ENCODE measurements around the gene TMEM223. TPM values are rescaled to one million over a fixed set of nuclear protein-coding genes. Genes with fewer than 3 reads are reported as not detected.

Gene TMEM223
- total RNA-seq, 1 experiment from 2014 or later = 20.1 TPM

- Histone ChIP-seq H3K27ac (ENCODE audit: low read length) (no peak overlapping the region), H3K36me3 (ENCODE audit: control insufficient read depth, insufficient read depth, low read length) (peaks cover 24% of the 10 kb centered on the region), H3K27me3 (ENCODE audit: control insufficient read depth, insufficient read depth, low read length) (no peaks in the 10 kb centered on the region), H3K4me3 (ENCODE audit: low read depth in 2 of 2, low read length in 2 of 2) (no peak overlapping the region), H3K9me3 (ENCODE audit: control insufficient read depth, insufficient read depth, low read depth, low read length) (no peaks in the 10 kb centered on the region), H3K4me1 (ENCODE audit: control insufficient read depth, insufficient read depth, low read length) (peaks cover 6% of the 10 kb centered on the region)
- no TSS peak for BruUV-seq (replicated peaks)
- ChIA-PET POLR2A (interaction anchor here (0.5 to 0.6 kb wide), 2 partner anchors 11 to 347 kb away, joined by 4 read pairs; no protein-coding TSS in a partner anchor), CTCF (no interaction called here)
- ATAC-seq (no peak), DNase-seq (ENCODE audit: low read depth, low spot score) (no peak)
- intact Hi-C loops (cut with micrococcal nuclease; ENCODE audit: unreplicated experiment) (no loop called here), in situ Hi-C loops (cut with HindIII; ENCODE audit: low pct_unique_long_range_greater_than_20kb, low sequenced_read_pairs) (no loop called here)
- TF ChIP-seq TCF7L2 (IDR thresholded peaks at IDR 0.05; ENCODE audit: low read depth, low read length) (no peak), REST (IDR thresholded peaks at IDR 0.05; ENCODE audit: insufficient read depth in 1 of 2, low read depth in 2 of 2, low read length in 1 of 2) (no peak), SIN3A (IDR thresholded peaks at IDR 0.05; ENCODE audit: borderline replicate concordance, insufficient read depth, low read depth, low read length) (no peak), POLR2AphosphoS5 (IDR thresholded peaks at IDR 0.05; ENCODE audit: low read depth, low read length) (no peak)
- TF ChIP-seq, protein P1, sequence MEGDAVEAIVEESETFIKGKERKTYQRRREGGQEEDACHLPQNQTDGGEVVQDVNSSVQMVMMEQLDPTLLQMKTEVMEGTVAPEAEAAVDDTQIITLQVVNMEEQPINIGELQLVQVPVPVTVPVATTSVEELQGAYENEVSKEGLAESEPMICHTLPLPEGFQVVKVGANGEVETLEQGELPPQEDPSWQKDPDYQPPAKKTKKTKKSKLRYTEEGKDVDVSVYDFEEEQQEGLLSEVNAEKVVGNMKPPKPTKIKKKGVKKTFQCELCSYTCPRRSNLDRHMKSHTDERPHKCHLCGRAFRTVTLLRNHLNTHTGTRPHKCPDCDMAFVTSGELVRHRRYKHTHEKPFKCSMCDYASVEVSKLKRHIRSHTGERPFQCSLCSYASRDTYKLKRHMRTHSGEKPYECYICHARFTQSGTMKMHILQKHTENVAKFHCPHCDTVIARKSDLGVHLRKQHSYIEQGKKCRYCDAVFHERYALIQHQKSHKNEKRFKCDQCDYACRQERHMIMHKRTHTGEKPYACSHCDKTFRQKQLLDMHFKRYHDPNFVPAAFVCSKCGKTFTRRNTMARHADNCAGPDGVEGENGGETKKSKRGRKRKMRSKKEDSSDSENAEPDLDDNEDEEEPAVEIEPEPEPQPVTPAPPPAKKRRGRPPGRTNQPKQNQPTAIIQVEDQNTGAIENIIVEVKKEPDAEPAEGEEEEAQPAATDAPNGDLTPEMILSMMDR (IDR thresholded peaks at IDR 0.05) = no peak
These were observed 9.3 kb upstream of the TMEM223 start for GRCh38 chr11:62801071-62801470.

GRCh38 chr11:62799486-62799885 lies 7.7 kb upstream of the TMEM223 start:
- intact Hi-C loops (cut with micrococcal nuclease; ENCODE audit: unreplicated experiment) = no loop called here
- ATAC-seq = no peak
- no peak for DNase-seq (ENCODE audit: low read depth, low spot score)
- ChIA-PET POLR2A (no interaction called here), CTCF (interaction anchor here (0.6 kb wide), 1 partner anchor 460 kb away, joined by 3 read pairs; no protein-coding TSS in a partner anchor)
- peaks cover 5% of the 10 kb centered on the region for H3K4me1 ChIP-seq (ENCODE audit: control insufficient read depth, insufficient read depth, low read length)
- no peaks in the 10 kb centered on the region for H3K27me3 ChIP-seq (ENCODE audit: control insufficient read depth, insufficient read depth, low read length)
- no peak for TF ChIP-seq TCF7L2 (IDR thresholded peaks at IDR 0.05; ENCODE audit: low read depth, low read length)
- TF ChIP-seq, protein P1 (IDR thresholded peaks at IDR 0.05) = no peak
- no peak for TF ChIP-seq SIN3A (IDR thresholded peaks at IDR 0.05; ENCODE audit: borderline replicate concordance, insufficient read depth, low read depth, low read length)
- no peak for TF ChIP-seq POLR2AphosphoS5 (IDR thresholded peaks at IDR 0.05; ENCODE audit: low read depth, low read length)
- no peak for TF ChIP-seq REST (IDR thresholded peaks at IDR 0.05; ENCODE audit: insufficient read depth in 1 of 2, low read depth in 2 of 2, low read length in 1 of 2)
- no TSS peak for BruUV-seq (replicated peaks)
- no peaks in the 10 kb centered on the region for H3K9me3 ChIP-seq (ENCODE audit: control insufficient read depth, insufficient read depth, low read depth, low read length)
- H3K4me3 ChIP-seq (ENCODE audit: low read depth in 2 of 2, low read length in 2 of 2) = no peak overlapping the region
- peaks cover 24% of the 10 kb centered on the region for H3K36me3 ChIP-seq (ENCODE audit: control insufficient read depth, insufficient read depth, low read length)
- in situ Hi-C loops (cut with HindIII; ENCODE audit: low pct_unique_long_range_greater_than_20kb, low sequenced_read_pairs) = no loop called here
- H3K27ac ChIP-seq (ENCODE audit: low read length) = no peak overlapping the region

Data from Panc1 (cell line).